Stimulated activated naive CD4-positive, alpha-beta T cell treated with Interleukin-2 at 50 U/mL for 16 hours (primary cell): Measurements from ENCODE around the gene CEP128.

ENCODE experiments used
- DNase-seq: peaks from one replicate; lab custom pipeline; 2025; lab: John Stamatoyannopoulos, UW

CEP128 gene

GRCh38 chr14:80544366-80544765 is 397.2 kb downstream of the CEP128 start:
- no peak for DNase-seq

GRCh38 chr14:80543211-80543610 is 398.3 kb downstream of the CEP128 start:
- DNase-seq, result no peak

- DNase-seq, result no peak
Measured at GRCh38 chr14:80538633-80539375, 402.7 kb downstream of the CEP128 start.

GRCh38 chr14:80537626-80538025 is 403.9 kb downstream of the CEP128 start:
- DNase-seq, result no peak

- DNase-seq, result no peak
Measured at GRCh38 chr14:80536456-80536855, 405.1 kb downstream of the CEP128 start.

GRCh38 chr14:80535171-80535570 is 406.4 kb downstream of the CEP128 start:
- no peak for DNase-seq

- no peak for DNase-seq
Measured at GRCh38 chr14:80523518-80524117, 417.9 kb downstream of the CEP128 start.

GRCh38 chr14:80522936-80523335 is 418.6 kb downstream of the CEP128 start:
- DNase-seq, result no peak

GRCh38 chr14:80522411-80522810 is 419.1 kb downstream of the CEP128 start:
- DNase-seq, result no peak

GRCh38 chr14:80521456-80521855 is 420.1 kb downstream of the CEP128 start:
- no peak for DNase-seq

GRCh38 chr14:80519002-80519401 is 422.5 kb downstream of the CEP128 start:
- DNase-seq, result no peak

- DNase-seq, result no peak
Measured at GRCh38 chr14:80518173-80518572, 423.4 kb downstream of the CEP128 start.

- no peak for DNase-seq
Measured at GRCh38 chr14:80507292-80507869, 434.2 kb downstream of the CEP128 start.

- no peak for DNase-seq
Measured at GRCh38 chr14:80504781-80505180, 436.8 kb downstream of the CEP128 start.

- DNase-seq, result no peak
Measured at GRCh38 chr14:80498533-80498932, 443.0 kb downstream of the CEP128 start.

GRCh38 chr14:80496090-80496489 is 445.4 kb downstream of the CEP128 start:
- DNase-seq, result no peak

- no peak for DNase-seq
Measured at GRCh38 chr14:80494769-80495168, 446.8 kb downstream of the CEP128 start.

- DNase-seq, result no peak
Measured at GRCh38 chr14:80493620-80494019, 447.9 kb downstream of the CEP128 start.

GRCh38 chr14:80491650-80492049 is 449.9 kb downstream of the CEP128 start:
- DNase-seq, result no peak

- DNase-seq, result no peak
Measured at GRCh38 chr14:80491131-80491530, 450.4 kb downstream of the CEP128 start.

- DNase-seq, result no peak
Measured at GRCh38 chr14:80489513-80489912, 452.0 kb downstream of the CEP128 start.

GRCh38 chr14:80485764-80486163 is 455.8 kb downstream of the CEP128 start:
- no peak for DNase-seq

- DNase-seq, result no peak
Measured at GRCh38 chr14:80483331-80483730, 458.2 kb downstream of the CEP128 start.
